Uterus (tissue), 4 donors: ENCODE data around the gene MIA3. TPM values are rescaled to one million over a fixed set of nuclear protein-coding genes. Genes with fewer than 3 reads are reported as not detected.

ENCODE experiments used
- DNase-seq, 2 donors: peaks; one replicate each; pipeline ENCODE4 v3.0.0-alpha.2; 2019 to 2020
- H3K27ac ChIP-seq, 2 donors: fragments of 200-600 bp; sonication (generic); 1 replicate in 1 of 2; 2 replicates in 1 of 2; pipeline ENCODE4 v1.5.1; 2016 to 2018
- H3K27me3 ChIP-seq, 2 donors: fragments of 200-600 bp; sonication (generic); one replicate each; pipeline ENCODE4 v1.5.1; 2018 to 2019; ENCODE audit warnings: control low read depth in 1 of 2
- H3K36me3 ChIP-seq, 2 donors: fragments of 200-600 bp; sonication (generic); one replicate each; pipeline ENCODE4 v1.5.1; 2019; ENCODE audit warnings: control low read depth in 1 of 2
- H3K4me1 ChIP-seq, 2 donors: fragments of 200-600 bp; sonication (generic); one replicate each; pipeline ENCODE4 v1.5.1; 2018 to 2019; ENCODE audit warnings: control low read depth in 1 of 2
- H3K4me3 ChIP-seq, 2 donors: fragments of 200-600 bp; sonication (generic); 1 replicate in 1 of 2; 2 replicates in 1 of 2; pipeline ENCODE4 v1.5.1; 2018 to 2019; ENCODE audit warnings: mild to moderate bottlenecking in 1 of 2
- H3K9me3 ChIP-seq, 2 donors: fragments of 200-600 bp; sonication (generic); one replicate each; pipeline ENCODE4 v1.5.1; 2019; ENCODE audit warnings: control low read depth in 1 of 2
- POLR2A ChIP-seq, 2 donors: fragments of 450-650 bp; IDR thresholded peaks; one replicate each; pipeline ENCODE4 v1.6.1; 2016; ENCODE audit warnings: antibody characterized with exemption in 2 of 2, mild to moderate bottlenecking in 1 of 2, moderate library complexity in 1 of 2
- intact Hi-C: fragments of 100-400 bp; cut with DNase I; formaldehyde crosslinking; loops from one replicate; pipeline ENCODE4 v1.15.1; 2023; ENCODE audit warnings: low total_unique reads
- total RNA-seq, 4 donors: library from RNA; depleted of rRNA in 3 of 4; stranded (reverse); fragments of >200 nt in 3 of 4; gene quantifications; one replicate each; pipeline versions ENCODE4 v1.1.0 to v1.2.4, GENCODE V29; 2014 to 2023
- TF ChIP-seq, protein P1 (sequence below), 4 experiments: fragments of 200-600 bp in 2 of 4; fragments of 450-650 bp in 2 of 4; sonication (generic) in 2 of 4; IDR thresholded peaks; one replicate each; pipeline ENCODE4 v1.5.1; 2016 to 2019; ENCODE audit warnings: antibody characterized with exemption in 4 of 4, mild to moderate bottlenecking in 2 of 4, moderate library complexity in 1 of 4
- donor health status: DM: yes; HTN: yes; CAD: no.

The MIA3 gene
- total RNA-seq, 4 donors from 2014 or later, result 27.4 to 82.3 (median 55.7) TPM

DNA sequence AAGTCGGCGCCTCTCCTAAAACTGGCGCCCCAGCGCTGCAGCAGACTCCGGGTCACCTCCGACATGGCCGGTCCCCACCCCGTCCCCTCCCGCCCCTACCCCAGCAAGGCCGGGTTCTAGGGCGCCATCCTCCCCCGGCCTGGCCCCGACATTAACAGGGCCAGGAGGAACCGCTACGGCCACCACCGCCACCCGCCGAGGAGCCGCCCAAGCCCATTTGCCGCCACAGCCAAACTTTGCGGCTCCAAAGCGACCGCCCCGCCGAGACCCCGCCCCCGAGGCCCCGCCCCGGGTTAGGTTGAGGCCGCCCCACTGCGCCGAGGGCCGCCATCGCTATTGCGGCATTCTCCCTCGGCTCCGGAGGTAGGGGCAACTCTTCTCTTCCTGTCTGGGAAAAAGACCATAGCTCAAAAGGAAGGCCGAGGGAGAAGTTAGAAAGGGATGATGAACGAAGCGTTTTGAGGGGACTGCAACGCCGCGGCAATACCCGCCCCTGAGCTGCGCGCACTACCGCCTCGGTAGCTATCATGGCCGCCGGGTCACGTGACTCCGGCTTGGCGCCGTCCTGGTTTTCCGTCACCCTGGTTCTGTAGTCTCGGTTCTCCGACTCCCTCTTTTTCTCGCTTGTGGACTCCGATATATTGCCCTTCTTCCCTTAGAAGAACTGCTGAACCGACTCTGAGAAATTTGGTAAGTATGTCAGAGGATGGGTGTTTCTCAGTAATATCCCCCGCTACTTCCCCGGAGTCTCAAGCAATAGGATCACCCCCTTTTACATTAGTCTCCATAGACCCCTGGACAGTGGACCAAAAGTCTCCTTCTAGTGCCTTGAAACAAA lies 94.6 kb downstream of the MIA3 start, which contains the start of the genes AIDA and BROX:
Gene AIDA (minus strand): TSS at position 239 of the 838 bp plus-strand sequence. CDS start 174 bp downstream, at position 65.
Gene BROX (plus strand): TSS at position 312 of the 838 bp plus-strand sequence. CDS start 3,136 bp downstream, outside the sequence.
- H3K9me3 ChIP-seq, result no peaks in the 10 kb centered on the region
- TF ChIP-seq POLR2A (IDR thresholded peaks at IDR 0.05), result peak; percentile 41 to 49
- TF ChIP-seq, protein P1, sequence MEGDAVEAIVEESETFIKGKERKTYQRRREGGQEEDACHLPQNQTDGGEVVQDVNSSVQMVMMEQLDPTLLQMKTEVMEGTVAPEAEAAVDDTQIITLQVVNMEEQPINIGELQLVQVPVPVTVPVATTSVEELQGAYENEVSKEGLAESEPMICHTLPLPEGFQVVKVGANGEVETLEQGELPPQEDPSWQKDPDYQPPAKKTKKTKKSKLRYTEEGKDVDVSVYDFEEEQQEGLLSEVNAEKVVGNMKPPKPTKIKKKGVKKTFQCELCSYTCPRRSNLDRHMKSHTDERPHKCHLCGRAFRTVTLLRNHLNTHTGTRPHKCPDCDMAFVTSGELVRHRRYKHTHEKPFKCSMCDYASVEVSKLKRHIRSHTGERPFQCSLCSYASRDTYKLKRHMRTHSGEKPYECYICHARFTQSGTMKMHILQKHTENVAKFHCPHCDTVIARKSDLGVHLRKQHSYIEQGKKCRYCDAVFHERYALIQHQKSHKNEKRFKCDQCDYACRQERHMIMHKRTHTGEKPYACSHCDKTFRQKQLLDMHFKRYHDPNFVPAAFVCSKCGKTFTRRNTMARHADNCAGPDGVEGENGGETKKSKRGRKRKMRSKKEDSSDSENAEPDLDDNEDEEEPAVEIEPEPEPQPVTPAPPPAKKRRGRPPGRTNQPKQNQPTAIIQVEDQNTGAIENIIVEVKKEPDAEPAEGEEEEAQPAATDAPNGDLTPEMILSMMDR (IDR thresholded peaks at IDR 0.05), result no peak
- peak within 1 kb of the TSS; percentile 94 to 99 for H3K27ac ChIP-seq
- peak within 1 kb of the TSS; percentile 73 to 91 for H3K4me3 ChIP-seq
- intact Hi-C loops, result no loop called here
- H3K36me3 ChIP-seq, result no peaks in the 10 kb centered on the region
- H3K4me1 ChIP-seq, result peaks cover 6 to 7% of the 10 kb centered on the region in 2 donors
- no peaks in the 10 kb centered on the region for H3K27me3 ChIP-seq
- peak; percentile 92 to 95 for DNase-seq

DNA sequence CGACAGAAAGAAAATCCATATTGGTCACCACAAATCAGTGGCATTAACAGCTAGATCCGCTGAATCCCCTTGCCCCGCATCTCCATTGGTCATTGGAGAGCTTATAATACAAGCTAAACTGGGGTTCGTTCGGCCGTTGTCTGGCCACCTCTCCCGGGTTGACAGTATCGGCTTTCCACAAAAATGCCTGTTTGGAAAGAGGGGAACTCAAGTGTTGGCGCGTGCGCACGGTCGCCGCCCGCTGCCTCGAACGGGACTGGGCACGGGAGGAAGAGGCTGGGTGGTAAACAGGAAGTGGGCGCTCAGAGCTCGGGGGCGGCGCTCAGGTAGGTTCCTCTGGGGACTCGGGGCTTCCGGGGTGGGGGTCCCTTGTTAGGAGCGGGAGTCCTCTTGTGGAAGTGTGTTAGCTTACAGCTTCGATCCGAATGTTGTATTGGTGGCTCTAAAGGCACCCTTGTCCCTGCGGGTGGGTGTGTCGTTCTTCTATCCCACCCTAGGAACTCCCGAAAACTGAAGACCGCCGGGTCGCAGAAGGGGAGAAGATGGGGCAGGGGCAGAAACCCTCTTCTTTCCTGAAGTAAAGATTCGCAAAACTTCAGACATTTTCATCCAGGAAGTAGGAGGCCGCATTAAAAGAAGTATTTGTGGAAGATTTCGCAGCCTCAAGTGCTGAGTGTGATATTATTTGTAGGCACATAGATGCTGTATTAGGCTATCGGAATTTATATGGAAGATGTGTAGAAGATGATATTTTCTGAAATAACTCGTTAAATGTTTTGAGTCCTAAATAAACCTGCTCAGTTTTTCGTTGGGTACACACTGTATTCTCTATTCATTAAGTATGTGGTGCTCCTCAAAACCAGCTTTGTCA lies 95.4 kb downstream of the MIA3 start:
- Histone ChIP-seq H3K27me3 (no peaks in the 10 kb centered on the region), H3K4me1 (peaks cover 6 to 7% of the 10 kb centered on the region in 2 donors), H3K27ac (peak overlapping the region; percentile 94 to 99), H3K9me3 (no peaks in the 10 kb centered on the region), H3K4me3 (peak overlapping the region; percentile 73 to 91), H3K36me3 (no peaks in the 10 kb centered on the region)
- intact Hi-C loops, result no loop called here
- peak in 1 of 2 donors; percentile 42 for TF ChIP-seq POLR2A (IDR thresholded peaks at IDR 0.05)
- TF ChIP-seq, protein P1 (IDR thresholded peaks at IDR 0.05), result no peak
- DNase-seq, result peak; percentile 90 to 92

DNA sequence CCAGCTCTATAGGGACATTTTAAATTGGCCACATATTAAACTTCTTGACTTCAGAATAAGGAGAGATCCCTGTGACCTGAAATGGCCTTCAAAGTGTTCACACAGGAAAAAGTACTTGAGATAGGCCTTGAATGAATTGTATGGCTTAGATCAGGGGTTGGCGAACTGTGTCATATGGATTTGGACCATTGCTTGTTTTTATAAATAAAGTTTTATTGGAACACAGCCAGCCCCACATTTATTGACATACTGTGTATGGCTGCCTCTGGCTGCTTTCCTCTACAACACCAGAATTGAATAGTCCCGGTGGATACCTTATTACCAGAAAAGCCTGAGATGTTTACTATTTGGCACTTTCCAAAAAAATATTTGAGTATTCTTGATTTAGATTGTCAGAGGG lies 98.5 kb downstream of the MIA3 start:
- TF ChIP-seq, protein P1 (IDR thresholded peaks at IDR 0.05), result no peak
- no peak for TF ChIP-seq POLR2A (IDR thresholded peaks at IDR 0.05)
- intact Hi-C loops, result no loop called here

More for the DNA sequence above, 98.5 kb downstream of the MIA3 start:
- Histone ChIP-seq H3K4me1 (no peaks in the 10 kb centered on the region), H3K4me3 (no peak overlapping the region), H3K9me3 (no peaks in the 10 kb centered on the region), H3K27me3 (no peaks in the 10 kb centered on the region), H3K36me3 (no peaks in the 10 kb centered on the region), H3K27ac (no peak overlapping the region)
- no peak for DNase-seq

Other genes starting within 250 kb of the MIA3 start
- under 1 TPM in 2 of 4 donors, not detected in 2; 0.07 to 0.55 TPM for gene HHIPL2, start 70.0 kb upstream of the MIA3 start, total RNA-seq
- gene TAF1A, start 28.2 kb upstream of the MIA3 start, total RNA-seq, result 10 to 100 TPM in 1 of 4 donors, 1 to 10 TPM in 3; 2.0 to 30.1 (median 5.6) TPM
- gene AIDA, start 94.4 kb downstream of the MIA3 start, total RNA-seq, result 10 to 100 TPM; 20.2 to 94.1 (median 74.0) TPM
- 10 to 100 TPM; 12.1 to 74.7 (median 32.2) TPM for gene BROX, start 94.5 kb downstream of the MIA3 start, total RNA-seq
- gene FAM177B, start 119.1 kb downstream of the MIA3 start, total RNA-seq, result under 1 TPM in 1 of 4 donors, not detected in 3; 0.40 TPM
- gene DISP1, start 196.9 kb downstream of the MIA3 start, total RNA-seq, result 10 to 100 TPM in 3 of 4 donors, 1 to 10 TPM in 1; 10.0 to 19.5 (median 16.0) TPM